G401.6 (cell line): ENCODE data around the gene JAG1.

Experiments used
- FAIRE-seq: peaks from 2 replicates; lab custom pipeline; 2012; peaks lifted over from hg19 to GRCh38; lab: Jason Lieb, UNC

JAG1 gene

GRCh38 chr20:10673842-10674683 is at the start of gene JAG1:
JAG1 (minus strand) TSS chr20:10673999; CDS start chr20:10673530, 469 bp downstream.
- no peak for FAIRE-seq

- no peak for FAIRE-seq
Measured at GRCh38 chr20:10721976-10722375, 48.2 kb upstream of the JAG1 start.

GRCh38 chr20:10721137-10721896 is 47.5 kb upstream of the JAG1 start:
- no peak for FAIRE-seq

GRCh38 chr20:10720565-10720964 is 46.8 kb upstream of the JAG1 start:
- FAIRE-seq: no peak

GRCh38 chr20:10719740-10720385 is 46.1 kb upstream of the JAG1 start:
- no peak for FAIRE-seq

- no peak for FAIRE-seq
Measured at GRCh38 chr20:10718661-10719060, 44.9 kb upstream of the JAG1 start.

GRCh38 chr20:10716855-10717254 is 43.1 kb upstream of the JAG1 start:
- FAIRE-seq: no peak

- FAIRE-seq: no peak
Measured at GRCh38 chr20:10715035-10715434, 41.2 kb upstream of the JAG1 start.

GRCh38 chr20:10714236-10714975 is 40.6 kb upstream of the JAG1 start:
- no peak for FAIRE-seq

GRCh38 chr20:10713161-10713560 is 39.4 kb upstream of the JAG1 start:
- no peak for FAIRE-seq

- no peak for FAIRE-seq
Measured at GRCh38 chr20:10711903-10712451, 38.2 kb upstream of the JAG1 start.

- no peak for FAIRE-seq
Measured at GRCh38 chr20:10710991-10711775, 37.4 kb upstream of the JAG1 start.

GRCh38 chr20:10709916-10710315 is 36.1 kb upstream of the JAG1 start:
- FAIRE-seq: no peak

GRCh38 chr20:10708351-10709185 is 34.8 kb upstream of the JAG1 start:
- FAIRE-seq: no peak

- no peak for FAIRE-seq
Measured at GRCh38 chr20:10707791-10708190, 34.0 kb upstream of the JAG1 start.

- no peak for FAIRE-seq
Measured at GRCh38 chr20:10707068-10707467, 33.3 kb upstream of the JAG1 start.

- FAIRE-seq: no peak
Measured at GRCh38 chr20:10706460-10706811, 32.6 kb upstream of the JAG1 start.

- FAIRE-seq: no peak
Measured at GRCh38 chr20:10705801-10706459, 32.1 kb upstream of the JAG1 start.

- no peak for FAIRE-seq
Measured at GRCh38 chr20:10701607-10702006, 27.8 kb upstream of the JAG1 start.

- FAIRE-seq: no peak
Measured at GRCh38 chr20:10699941-10700340, 26.1 kb upstream of the JAG1 start.
